Esophagus muscularis mucosa (tissue), 4 donors: ENCODE measurements around the gene FAM124A. TPM values are rescaled to one million over a fixed set of nuclear protein-coding genes. Genes with fewer than 3 reads are reported as not detected.

Experiments used
- DNase-seq: peaks from one replicate; pipeline ENCODE4 v3.0.0-alpha.2; 2017; ENCODE audit errors: extremely low spot score
- H3K27ac ChIP-seq, 4 donors: fragments of 200-600 bp; sonication (generic); replicated peaks in 1 of 4; 1 replicate in 3 of 4; 2 replicates in 1 of 4; pipeline ENCODE4 v1.5.1; 2016 to 2019; ENCODE audit warnings: mild to moderate bottlenecking in 1 of 4
- H3K27me3 ChIP-seq, 4 donors: fragments of 200-600 bp; sonication (generic); one replicate each; pipeline versions ENCODE4 v1.5.1 to v1.6.0; 2016 to 2019
- H3K36me3 ChIP-seq, 4 donors: fragments of 200-600 bp; sonication (generic); one replicate each; pipeline ENCODE4 v1.5.1; 2016 to 2019
- H3K4me1 ChIP-seq, 4 donors: fragments of 200-600 bp; sonication (generic); one replicate each; pipeline ENCODE4 v1.5.1; 2016 to 2019
- H3K4me3 ChIP-seq, 4 donors: fragments of 200-600 bp; sonication (generic); 1 replicate in 2 of 4; 2 replicates in 2 of 4; pipeline ENCODE4 v1.5.1; 2016 to 2019; ENCODE audit warnings: mild to moderate bottlenecking in 4 of 4, moderate library complexity in 1 of 4
- H3K9me3 ChIP-seq, 4 donors: fragments of 200-600 bp; sonication (generic); 1 replicate in 3 of 4; 2 replicates in 1 of 4; pipeline ENCODE4 v1.5.1; 2016 to 2019
- CTCF ChIP-seq, 3 experiments: fragments of 200-600 bp in 2 of 3; fragments of 450-650 bp in 1 of 3; sonication (generic) in 2 of 3; IDR thresholded peaks; one replicate each; pipeline ENCODE4 v1.5.1; 2017 to 2019; ENCODE audit warnings: antibody characterized with exemption in 3 of 3, mild to moderate bottlenecking in 2 of 3, moderate library complexity in 1 of 3
- EP300 ChIP-seq: sonication (generic); formaldehyde crosslinking; IDR thresholded peaks from one replicate; pipeline ENCODE4 v1.6.1; 2017; ENCODE audit warnings: antibody characterized with exemption
- POLR2A ChIP-seq: fragments of 450-650 bp; IDR thresholded peaks from one replicate; pipeline ENCODE4 v1.6.1; 2017; ENCODE audit warnings: antibody characterized with exemption, moderate library complexity, mild to moderate bottlenecking, low read depth
- POLR2AphosphoS5 ChIP-seq, 2 donors: sonication (generic); formaldehyde crosslinking; IDR thresholded peaks; one replicate each; pipeline ENCODE4 v1.6.1; 2017; ENCODE audit warnings: antibody characterized with exemption in 2 of 2
- WGBS: methylation state at CpG from one replicate; pipeline ENCODE4 v1.1.5; 2018; 5-methylcytosine and 5-hydroxymethylcytosine counted together
- intact Hi-C: fragments of 100-400 bp; cut with DNase I; formaldehyde crosslinking; loops from one replicate; pipeline ENCODE4 v1.15.1; 2023
- total RNA-seq, 4 donors: library from RNA; depleted of rRNA; stranded (reverse); fragments of >200 nt; gene quantifications; one replicate each; pipeline versions ENCODE4 v1.1.0 to v1.2.1, GENCODE V29; 2016

The FAM124A gene
- total RNA-seq, 4 donors from 2014 or later: 17.0 to 30.3 (median 21.0) TPM

DNA sequence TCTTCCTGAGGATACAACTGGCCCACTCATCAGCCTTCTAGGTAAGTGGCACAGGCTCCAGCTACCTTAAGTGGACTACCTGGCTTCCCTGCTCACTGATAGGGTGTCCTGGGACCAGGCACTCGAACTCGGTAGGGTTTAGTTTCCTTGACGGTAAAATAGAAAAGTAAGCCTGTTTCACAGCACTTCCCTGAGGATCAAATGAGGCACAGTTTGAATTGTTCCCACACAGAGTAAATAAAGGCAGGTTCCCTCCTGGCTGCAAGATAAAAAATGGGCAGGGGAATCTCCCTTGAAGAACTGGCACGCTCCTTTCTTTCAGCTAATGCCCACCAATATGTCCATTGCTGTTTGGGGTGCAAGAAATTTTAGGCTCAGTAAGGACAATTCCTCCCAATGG lies 1.1 kb upstream of the FAM124A start:
- 68% methylated on average over 4 of the region's 4 CpGs for WGBS
- DNase-seq: no peak

DNA sequence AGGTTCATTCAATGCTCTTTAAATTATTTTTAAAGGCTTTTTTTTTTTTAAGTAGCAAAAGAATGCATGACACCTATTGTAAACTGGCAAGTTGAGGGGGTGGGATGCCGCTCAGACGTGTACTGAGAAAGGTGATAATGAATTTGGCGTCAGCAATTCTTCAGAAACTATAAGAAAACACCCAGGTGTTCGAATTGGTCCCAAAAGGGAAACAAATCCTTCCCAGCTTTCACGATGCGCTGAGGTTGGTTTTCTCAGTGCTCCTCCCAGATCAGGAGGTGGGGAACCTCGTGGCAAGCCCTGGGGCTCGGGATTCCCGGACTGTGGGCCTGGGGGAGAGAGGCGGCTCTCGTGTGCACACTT lies 543 bp upstream of the FAM124A start:
- TF ChIP-seq CTCF (IDR thresholded peaks at IDR 0.05) (no peak), POLR2A (no peak), POLR2AphosphoS5 (IDR thresholded peaks at IDR 0.05) (no peak), EP300 (no peak)
- no peak for DNase-seq
- intact Hi-C loops: loop anchor here (2.0 to 5.0 kb wide), 3 partner anchors 65 to 581 kb away; partner anchors contain the start of gene DHRS12
- Histone ChIP-seq H3K27ac (peak overlapping the region in 3 of 4 donors; percentile 80 to 91 (median 90)), H3K4me1 (peaks cover 15 to 49% (median 39%) of the 10 kb centered on the region in 4 donors), H3K9me3 (no peaks in the 10 kb centered on the region), H3K27me3 (no peaks in the 10 kb centered on the region), H3K36me3 (no peaks in the 10 kb centered on the region), H3K4me3 (peak overlapping the region; percentile 84 to 99 (median 97))
- 4% methylated on average over 11 of the region's 11 CpGs for WGBS

More for the DNA sequence above, 1.1 kb upstream of the FAM124A start:
- H3K27ac ChIP-seq: no peak overlapping the region
- intact Hi-C loops: loop anchor here (5.0 kb wide), 2 partner anchors 74 to 581 kb away; partner anchors contain the start of gene DHRS12
- H3K4me1 ChIP-seq: peaks cover 15 to 43% (median 34%) of the 10 kb centered on the region in 4 donors
- no peaks in the 10 kb centered on the region for H3K36me3 ChIP-seq
- H3K27me3 ChIP-seq: no peaks in the 10 kb centered on the region
- TF ChIP-seq EP300 (no peak), POLR2AphosphoS5 (IDR thresholded peaks at IDR 0.05) (no peak), CTCF (IDR thresholded peaks at IDR 0.05) (no peak), POLR2A (no peak)
- H3K9me3 ChIP-seq: no peaks in the 10 kb centered on the region
- no peak overlapping the region for H3K4me3 ChIP-seq

DNA sequence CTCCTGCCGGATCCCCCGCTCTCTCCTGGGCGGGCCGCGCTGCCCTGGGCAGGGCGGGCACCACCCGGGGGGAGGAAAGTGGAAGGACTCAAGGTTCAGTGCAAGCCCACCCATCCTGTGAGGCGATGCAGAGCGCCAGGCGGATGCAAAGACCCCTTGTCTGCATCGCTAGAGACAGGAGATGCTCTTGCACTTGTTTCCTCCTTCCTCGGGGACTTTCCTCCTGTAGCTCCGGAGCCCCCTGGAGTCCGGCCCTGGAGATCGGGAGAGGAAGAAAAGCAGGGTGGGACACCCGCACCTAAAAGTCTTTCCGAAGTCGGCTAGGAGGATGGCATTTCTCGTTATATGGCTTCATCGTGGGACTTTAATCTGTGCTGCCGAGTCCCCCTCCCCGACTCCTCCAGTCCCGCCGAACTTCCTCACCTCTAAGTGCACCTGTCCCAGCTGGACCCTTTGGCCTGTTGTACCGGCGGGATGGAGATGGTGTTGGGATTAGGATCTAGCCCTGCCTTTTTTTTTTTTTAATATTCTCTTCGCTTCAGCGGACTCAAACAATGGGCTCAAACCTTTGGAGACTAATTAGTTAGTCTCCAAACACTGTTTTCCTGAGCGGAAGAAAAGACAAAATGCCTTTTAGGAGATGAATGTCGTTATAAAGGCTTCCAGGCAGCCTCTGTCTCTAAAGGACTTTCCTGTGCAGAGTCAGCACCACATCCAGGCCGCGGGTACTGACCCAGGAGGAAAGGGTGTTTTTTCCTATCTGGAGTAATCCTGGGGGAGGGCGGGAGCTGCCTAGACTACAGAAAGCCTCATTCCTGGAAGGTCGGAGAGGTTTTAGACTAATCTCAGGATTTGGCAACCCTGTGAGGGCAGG lies 725 bp downstream of the FAM124A start:
- Histone ChIP-seq H3K9me3 (no peaks in the 10 kb centered on the region), H3K36me3 (no peaks in the 10 kb centered on the region), H3K27ac (peak overlapping the region; percentile 80 to 91 (median 90)), H3K4me1 (peaks cover 15 to 62% (median 51%) of the 10 kb centered on the region in 4 donors), H3K27me3 (no peaks in the 10 kb centered on the region), H3K4me3 (peak overlapping the region; percentile 84 to 99 (median 97))
- 11% methylated on average over 22 of the region's 34 CpGs for WGBS
- TF ChIP-seq POLR2A: no peak
- TF ChIP-seq CTCF (IDR thresholded peaks at IDR 0.05): peak in 1 of 3 experiments; percentile 1
- no peak for DNase-seq
- intact Hi-C loops: loop anchor here (2.0 to 5.0 kb wide), 3 partner anchors 64 to 579 kb away; partner anchors contain the start of gene DHRS12

- Histone ChIP-seq H3K9me3 (no peaks in the 10 kb centered on the region), H3K4me1 (peaks cover 15 to 70% (median 57%) of the 10 kb centered on the region in 4 donors), H3K27ac (peak overlapping the region; percentile 80 to 91 (median 90)), H3K27me3 (no peaks in the 10 kb centered on the region), H3K36me3 (no peaks in the 10 kb centered on the region), H3K4me3 (peak overlapping the region; percentile 84 to 99 (median 97))
- intact Hi-C loops: loop anchor here (2.0 to 5.0 kb wide), 3 partner anchors 63 to 579 kb away; partner anchors contain the start of gene DHRS12
- WGBS: 85% methylated on average over 10 of the region's 13 CpGs
- DNase-seq: no peak
- TF ChIP-seq POLR2AphosphoS5 (IDR thresholded peaks at IDR 0.05) (no peak), CTCF (IDR thresholded peaks at IDR 0.05) (no peak), POLR2A (no peak)
These were observed 1.5 kb downstream of the FAM124A start for GRCh38 chr13:51223560-51224270.
